NK-92 treated with Interleukin-12 subunit alpha and Interleukin-12 subunit beta, amount 100 ng/mL, for 24 hours (cell line): ENCODE data around the gene THRAP3.
"Not testable (repeated sequence)": the region's sequence is repeated elsewhere in the genome, so short reads cannot be mapped to it uniquely, and the experiment has no call there.

Experiments
- DNase-seq: peaks from one replicate; lab custom pipeline; 2025; lab: John Stamatoyannopoulos, UW

Gene THRAP3

GRCh38 chr1:36251794-36252481 is 27.7 kb downstream of the THRAP3 start:
- no peak for DNase-seq

- not testable (repeated sequence) for DNase-seq
Measured at GRCh38 chr1:36252482-36252824, 28.2 kb downstream of the THRAP3 start.

- DNase-seq: no peak
Measured at GRCh38 chr1:36253161-36253862, 29.1 kb downstream of the THRAP3 start.

GRCh38 chr1:36256558-36257374 is 32.5 kb downstream of the THRAP3 start:
- DNase-seq: no peak

GRCh38 chr1:36257375-36257767 is 33.1 kb downstream of the THRAP3 start:
- no peak for DNase-seq

- no peak for DNase-seq
Measured at GRCh38 chr1:36258960-36259344, 34.7 kb downstream of the THRAP3 start.

- DNase-seq: no peak
Measured at GRCh38 chr1:36268981-36269380, 44.7 kb downstream of the THRAP3 start.

- no peak for DNase-seq
Measured at GRCh38 chr1:36269408-36269838, 45.2 kb downstream of the THRAP3 start.

- DNase-seq: no peak
Measured at GRCh38 chr1:36273024-36273423, 48.8 kb downstream of the THRAP3 start.

GRCh38 chr1:36274201-36274600 is 50.0 kb downstream of the THRAP3 start:
- no peak for DNase-seq

- DNase-seq: no peak
Measured at GRCh38 chr1:36276688-36277087, 52.4 kb downstream of the THRAP3 start.

- DNase-seq: no peak
Measured at GRCh38 chr1:36279110-36279788, 55.0 kb downstream of the THRAP3 start.

GRCh38 chr1:36279789-36280296 is 55.6 kb downstream of the THRAP3 start:
- DNase-seq: no peak

- no peak for DNase-seq
Measured at GRCh38 chr1:36284061-36284460, 59.8 kb downstream of the THRAP3 start.

GRCh38 chr1:36284517-36284916 is 60.3 kb downstream of the THRAP3 start:
- DNase-seq: no peak

GRCh38 chr1:36285443-36286101 is 61.3 kb downstream of the THRAP3 start:
- no peak for DNase-seq

GRCh38 chr1:36286802-36287201 is 62.6 kb downstream of the THRAP3 start:
- DNase-seq: no peak

- DNase-seq: no peak
Measured at GRCh38 chr1:36287595-36287994, 63.4 kb downstream of the THRAP3 start.

- no peak for DNase-seq
Measured at GRCh38 chr1:36295390-36295789, 71.1 kb downstream of the THRAP3 start.

GRCh38 chr1:36297062-36297461 is 72.8 kb downstream of the THRAP3 start:
- no peak for DNase-seq

GRCh38 chr1:36298640-36299039 is 74.4 kb downstream of the THRAP3 start:
- DNase-seq: no peak

- no peak for DNase-seq
Measured at GRCh38 chr1:36300526-36300925, 76.3 kb downstream of the THRAP3 start.
